HCT116 (cell line): ENCODE measurements around the gene RIMKLA. TPM values are rescaled to one million over a fixed set of nuclear protein-coding genes. Genes with fewer than 3 reads are reported as not detected.

Source experiments
- ATAC-seq: fragments of 200-7000 bp; cut with Tn5 transposase; 2 replicates; pipeline ENCODE4 v1.9.1; 2020; ENCODE audit warnings: mild to moderate bottlenecking, moderate library complexity
- BruUV-seq: library from RNA; stranded (reverse); fragments of 400-500 nt; replicated peaks from 2 replicates; lab custom pipeline; 2021; lab: Mats Ljungman, UMichigan
- CTCF ChIA-PET: fragments of 300-600 bp; sonication (Branson Sonifier 250); formaldehyde crosslinking; loops from one replicate; lab custom pipeline; 2021; ENCODE audit warnings: antibody characterized with exemption; lab: Charles Lee
- POLR2A ChIA-PET: fragments of 300-600, 350-600 bp; sonication (Branson Sonifier 250); formaldehyde crosslinking; loops from one replicate; lab custom pipeline; 2021; ENCODE audit warnings: antibody characterized with exemption; lab: Charles Lee
- RAD21 ChIA-PET, 2 experiments: fragments of 300-600 bp; sonication (Branson Sonifier 250); formaldehyde crosslinking; loops; one replicate each; lab custom pipeline; 2023; ENCODE audit warnings: low total read pairs in 2 of 2; ENCODE audit not compliant: uncharacterized antibody in 2 of 2, unreplicated experiment in 2 of 2, low non-redundant PET in 1 of 2; lab: Charles Lee
- DNase-seq: peaks from one replicate; pipeline ENCODE4 v3.0.0-alpha.2; 2010; ENCODE audit warnings: low read depth, low spot score
- H2AFZ ChIP-seq: fragments of 200-600 bp; shearing (Covaris generic), sonication (generic); 2 replicates; pipeline ENCODE4 v1.6.1; 2017; ENCODE audit warnings: low read depth, mixed run types, mixed read lengths, antibody characterized with exemption, low read length; ENCODE audit not compliant: poor library complexity, severe bottlenecking
- H3K27ac ChIP-seq: 2 replicates; pipeline ENCODE4 v1.5.1; 2012; ENCODE audit warnings: low read depth, low read length
- H3K27me3 ChIP-seq: fragments of 200-600 bp; sonication (generic); 2 replicates; pipeline ENCODE4 v1.6.1; 2016; ENCODE audit warnings: mixed run types, low read length, mixed read lengths; ENCODE audit not compliant: insufficient read depth
- H3K36me3 ChIP-seq, 2 experiments: fragments of 200-500 bp in 1 of 2; fragments of 200-600 bp in 1 of 2; sonication (Bioruptor generic) in 1 of 2; sonication (generic) in 1 of 2; 2 replicates each; pipeline versions ENCODE4 v1.5.1 to v1.6.1; 2014 to 2016; ENCODE audit warnings: low read length in 2 of 2, inconsistent platforms in 1 of 2, mixed read lengths in 1 of 2, mixed run types in 1 of 2; ENCODE audit not compliant: insufficient read depth in 2 of 2, control insufficient read depth in 1 of 2
- H3K4me1 ChIP-seq, 2 experiments: fragments of 200-600 bp in 1 of 2; sonication (generic) in 1 of 2; 2 replicates each; pipeline versions ENCODE4 v1.5.1 to v1.6.1; 2012 to 2017; ENCODE audit warnings: low read length in 2 of 2, inconsistent platforms in 1 of 2, mild to moderate bottlenecking in 1 of 2, mixed read lengths in 1 of 2, mixed run types in 1 of 2, moderate library complexity in 1 of 2; ENCODE audit not compliant: insufficient read depth in 2 of 2, control insufficient read depth in 1 of 2
- H3K4me2 ChIP-seq: fragments of 200-600 bp; sonication (generic); 2 replicates; pipeline ENCODE4 v1.6.1; 2017; ENCODE audit warnings: mixed run types, low read length, mixed read lengths
- H3K4me3 ChIP-seq, 2 experiments: fragments of 200-600 bp in 1 of 2; sonication (generic) in 1 of 2; replicated peaks in 1 of 2; 2 replicates each; pipeline ENCODE4 v1.5.1; 2011 to 2016; ENCODE audit warnings: low read length in 2 of 2, control low read depth in 1 of 2, low read depth in 1 of 2, mild to moderate bottlenecking in 1 of 2, mixed read lengths in 1 of 2, mixed run types in 1 of 2
- H3K79me2 ChIP-seq: fragments of 200-600 bp; sonication (generic); 2 replicates; pipeline ENCODE4 v1.6.1; 2017; ENCODE audit warnings: mild to moderate bottlenecking, mixed run types, low read length, moderate library complexity, mixed read lengths; ENCODE audit not compliant: insufficient read depth
- H3K9ac ChIP-seq: fragments of 200-600 bp; sonication (generic); 2 replicates; pipeline ENCODE4 v1.6.1; 2016; ENCODE audit warnings: low read length, mixed read lengths
- H3K9me2 ChIP-seq: fragments of 200-600 bp; sonication (generic), shearing (Covaris generic); 2 replicates; pipeline ENCODE4 v1.6.1; 2017; ENCODE audit warnings: mixed run types, mild to moderate bottlenecking, moderate library complexity; ENCODE audit not compliant: insufficient read depth
- H3K9me3 ChIP-seq, 2 experiments: fragments of 200-500 bp in 1 of 2; fragments of 200-600 bp in 1 of 2; sonication (Bioruptor generic) in 1 of 2; sonication (generic) in 1 of 2; 2 replicates each; pipeline ENCODE4 v1.6.1; 2014 to 2017; ENCODE audit warnings: low read length in 2 of 2, mixed read lengths in 2 of 2, inconsistent platforms in 1 of 2, low read depth in 1 of 2, mild to moderate bottlenecking in 1 of 2, mixed run types in 1 of 2, moderate library complexity in 1 of 2; ENCODE audit not compliant: control insufficient read depth in 1 of 2, insufficient read depth in 1 of 2
- H4K20me1 ChIP-seq: fragments of 200-600 bp; sonication (generic), shearing (Covaris generic); 2 replicates; pipeline ENCODE4 v1.6.1; 2017; ENCODE audit warnings: mixed run types, mild to moderate bottlenecking, moderate library complexity; ENCODE audit not compliant: insufficient read depth
- CBX3 ChIP-seq: IDR thresholded peaks from 2 replicates; pipeline ENCODE4 v1.6.1; 2012; ENCODE audit warnings: low read depth
- CEBPB ChIP-seq: IDR thresholded peaks from 2 replicates; pipeline ENCODE4 v1.6.1; 2012; ENCODE audit warnings: low read depth
- CTCF ChIP-seq, 3 experiments: fragments of 200-600 bp in 1 of 3; sonication (generic) in 1 of 3; IDR thresholded peaks in 2 of 3; conservative IDR thresholded peaks in 1 of 3; 2 replicates each; pipeline ENCODE4 v1.5.1; 2012 to 2017; ENCODE audit warnings: low read depth in 2 of 3, low read length in 2 of 3, antibody characterized with exemption in 1 of 3, borderline replicate concordance in 1 of 3, control low read depth in 1 of 3, mild to moderate bottlenecking in 1 of 3, mixed read lengths in 1 of 3, mixed run types in 1 of 3, moderate library complexity in 1 of 3; ENCODE audit not compliant: insufficient read depth in 1 of 3
- EZH2 ChIP-seq: fragments of 200-600 bp; sonication (generic); IDR thresholded peaks from 2 replicates; pipeline ENCODE4 v1.6.1; 2017; ENCODE audit warnings: antibody characterized with exemption, mixed run types
- FOSL1 ChIP-seq: IDR thresholded peaks from 2 replicates; pipeline ENCODE4 v1.6.1; 2012; ENCODE audit warnings: low read depth
- JUND ChIP-seq: IDR thresholded peaks from 2 replicates; pipeline ENCODE4 v1.6.1; 2012
- MAX ChIP-seq: IDR thresholded peaks from 2 replicates; pipeline ENCODE4 v1.6.1; 2012
- RAD21 ChIP-seq: IDR thresholded peaks from 2 replicates; pipeline ENCODE4 v1.6.1; 2012; ENCODE audit warnings: low read depth, mild to moderate bottlenecking
- SIN3A ChIP-seq: IDR thresholded peaks from 2 replicates; pipeline ENCODE4 v1.6.1; 2012; ENCODE audit warnings: low read depth
- YY1 ChIP-seq: IDR thresholded peaks from 2 replicates; pipeline ENCODE4 v1.6.1; 2011; ENCODE audit warnings: low read length, low read depth, moderate library complexity, mild to moderate bottlenecking; ENCODE audit not compliant: insufficient replicate concordance; ENCODE audit errors: extremely low read depth
- ZNF274 ChIP-seq: fragments of 200-500 bp; sonication (Bioruptor generic); IDR thresholded peaks from 2 replicates; pipeline ENCODE4 v1.6.1; 2014; ENCODE audit warnings: mild to moderate bottlenecking, low read depth, low read length, inconsistent platforms
- intact Hi-C: fragments of 100-400 bp; cut with micrococcal nuclease; formaldehyde crosslinking; loops from 2 replicates; pipeline ENCODE4 v1.10.0; 2022
- total RNA-seq: library from RNA; stranded (reverse); gene quantifications from one replicate; pipeline ENCODE4 v1.2.1, GENCODE V29; 2021; ENCODE audit not compliant: unreplicated experiment

RIMKLA gene
- total RNA-seq, 1 experiment from 2014 or later, result 4.9 TPM

- TF ChIP-seq FOSL1, result no peak
Observed at GRCh38 chr1:42432714-42433113, 52.1 kb downstream of the RIMKLA start (continued).

GRCh38 chr1:42433369-42433768, 52.8 kb downstream of the RIMKLA start:
- BruUV-seq, result no TSS peak
- Histone ChIP-seq H3K4me3 (no peak overlapping the region), H3K79me2 (no peaks in the 10 kb centered on the region), H3K4me2 (no peak overlapping the region), H3K9ac (no peak overlapping the region), H3K27ac (no peak overlapping the region), H3K27me3 (no peaks in the 10 kb centered on the region), H3K4me1 (no peaks in the 10 kb centered on the region), H4K20me1 (no peaks in the 10 kb centered on the region), H3K9me3 (no peaks in the 10 kb centered on the region), H2AFZ (no peak overlapping the region), H3K36me3 (no peaks in the 10 kb centered on the region), H3K9me2 (no peaks in the 10 kb centered on the region)
- RAD21 ChIA-PET, result no interaction called here
- POLR2A ChIA-PET, result no interaction called here
- TF ChIP-seq ZNF274 (no peak), RAD21 (no peak), JUND (no peak), YY1 (no peak), CTCF (IDR thresholded peaks at IDR 0.05 in 2 of 3, conservative IDR thresholded peaks at IDR 0.05 in 1 of 3; ENCODE audit: borderline replicate concordance in 1 of 3, insufficient read depth in 1 of 3, low read depth in 2 of 3, low read length in 2 of 3) (no peak), CEBPB (no peak), EZH2 (no peak), CBX3 (no peak), MAX (no peak), SIN3A (no peak)
- intact Hi-C loops, result no loop called here
- ATAC-seq (no peak), DNase-seq (no peak)
- CTCF ChIA-PET, result no interaction called here
